ENCODE results near the gene RSU1. TPM values are rescaled to one million over a fixed set of nuclear protein-coding genes. Genes with fewer than 3 reads are reported as not detected.

The RSU1 gene
- total RNA-seq, 1 donor from 2014 or later = 60.7 TPM

DNA sequence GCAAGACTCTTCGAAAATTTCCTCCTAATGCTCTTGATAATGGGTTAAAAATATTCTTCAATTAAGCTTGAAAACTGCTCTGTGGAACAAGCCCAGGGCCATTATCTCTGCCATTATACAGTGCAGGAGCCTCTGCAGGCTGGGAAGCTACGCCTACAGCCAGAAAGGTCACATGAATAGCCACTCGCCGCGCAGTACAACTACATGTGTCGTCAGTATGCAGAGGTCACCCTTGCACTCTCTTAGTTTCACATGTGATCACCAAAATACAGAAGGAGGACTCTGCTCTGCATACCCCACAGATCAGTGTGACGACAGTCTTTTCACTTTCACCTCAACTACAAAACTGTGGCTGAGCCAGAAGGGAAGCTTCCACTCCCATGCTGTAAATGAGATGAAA lies 153.8 kb downstream of the RSU1 start:
- ChIA-PET POLR2A (no interaction called here), CTCF (no interaction called here)
- DNase-seq = no peak
- TF ChIP-seq CTCF (IDR thresholded peaks at IDR 0.05) = no peak
- no peaks in the 10 kb centered on the region for H3K27me3 Mint-ChIP-seq
- no peaks in the 10 kb centered on the region for H3K36me3 Mint-ChIP-seq (ENCODE audit: low read depth)
- intact Hi-C loops (cut with micrococcal nuclease) = no loop called here
- H3K9me3 Mint-ChIP-seq = no peaks in the 10 kb centered on the region
- no peak for ATAC-seq (ENCODE audit: low read depth)
- H3K4me3 Mint-ChIP-seq = no peak overlapping the region
- no peaks in the 10 kb centered on the region for H3K4me1 Mint-ChIP-seq
- H3K27ac Mint-ChIP-seq = no peak overlapping the region

GRCh38 chr10:16662923-16663322 lies 154.3 kb downstream of the RSU1 start:
- ChIA-PET POLR2A (no interaction called here), CTCF (no interaction called here)
- H3K27ac Mint-ChIP-seq = no peak overlapping the region
- H3K27me3 Mint-ChIP-seq = no peaks in the 10 kb centered on the region
- intact Hi-C loops (cut with micrococcal nuclease) = no loop called here
- DNase-seq (no peak), ATAC-seq (ENCODE audit: low read depth) (no peak)
- no peak overlapping the region for H3K4me3 Mint-ChIP-seq
- H3K4me1 Mint-ChIP-seq = no peaks in the 10 kb centered on the region
- H3K36me3 Mint-ChIP-seq (ENCODE audit: low read depth) = no peaks in the 10 kb centered on the region
- TF ChIP-seq CTCF (IDR thresholded peaks at IDR 0.05) = no peak
- no peaks in the 10 kb centered on the region for H3K9me3 Mint-ChIP-seq

DNA sequence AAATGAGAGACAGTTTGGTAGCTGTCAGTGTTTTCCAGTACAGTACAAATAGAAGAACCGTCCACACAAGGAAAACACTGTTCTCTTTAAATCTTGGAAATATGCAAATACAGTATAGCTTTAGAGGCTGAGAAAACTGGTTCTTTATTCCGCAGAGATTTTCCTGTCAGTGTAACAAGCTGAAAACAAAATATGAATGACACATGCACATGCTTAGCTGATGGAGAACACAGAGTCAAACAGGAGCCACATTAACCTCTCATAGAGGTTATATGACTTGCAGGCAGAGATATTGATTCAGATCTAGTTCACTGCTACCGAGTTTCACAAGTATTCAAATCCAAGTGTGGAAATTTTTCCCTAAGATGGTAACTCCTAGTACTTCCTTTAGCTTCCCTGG lies 160.3 kb downstream of the RSU1 start:
- H3K9me3 Mint-ChIP-seq = no peaks in the 10 kb centered on the region
- intact Hi-C loops (cut with micrococcal nuclease) = no loop called here
- ATAC-seq (ENCODE audit: low read depth) (no peak), DNase-seq (no peak)
- CTCF ChIA-PET = no interaction called here
- H3K27me3 Mint-ChIP-seq = no peaks in the 10 kb centered on the region
- H3K4me1 Mint-ChIP-seq = no peaks in the 10 kb centered on the region
- H3K36me3 Mint-ChIP-seq (ENCODE audit: low read depth) = no peaks in the 10 kb centered on the region
- H3K4me3 Mint-ChIP-seq = no peak overlapping the region
- POLR2A ChIA-PET = no interaction called here
- no peak overlapping the region for H3K27ac Mint-ChIP-seq
- no peak for TF ChIP-seq CTCF (IDR thresholded peaks at IDR 0.05)

DNA sequence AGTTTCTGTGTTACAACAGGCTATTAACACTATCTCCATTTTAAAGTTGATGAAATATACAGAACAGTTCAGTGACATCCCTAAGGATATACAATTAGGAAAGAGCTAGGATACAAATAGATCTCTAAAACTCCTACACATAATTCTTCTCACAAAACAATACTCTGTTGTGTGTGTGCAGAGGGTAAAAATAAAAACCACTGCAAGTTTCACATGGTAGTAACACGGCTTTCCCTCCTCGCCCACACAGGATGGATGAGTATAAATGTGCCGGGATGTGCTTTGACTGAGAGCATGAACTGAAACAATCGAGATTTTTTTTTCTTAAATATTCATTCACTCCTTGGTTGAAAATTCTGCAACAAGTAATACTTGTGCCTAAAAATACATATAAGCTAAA lies 164.0 kb downstream of the RSU1 start:
- Mint-ChIP-seq H3K36me3 (ENCODE audit: low read depth) (no peaks in the 10 kb centered on the region), H3K27me3 (no peaks in the 10 kb centered on the region), H3K9me3 (no peaks in the 10 kb centered on the region), H3K27ac (no peak overlapping the region), H3K4me3 (no peak overlapping the region), H3K4me1 (no peaks in the 10 kb centered on the region)
- no peak for TF ChIP-seq CTCF (IDR thresholded peaks at IDR 0.05)
- no peak for ATAC-seq (ENCODE audit: low read depth)
- ChIA-PET CTCF (no interaction called here), POLR2A (no interaction called here)
- intact Hi-C loops (cut with micrococcal nuclease) = no loop called here
- DNase-seq = no peak

GRCh38 chr10:16652154-16652553 lies 165.1 kb downstream of the RSU1 start:
- Mint-ChIP-seq H3K9me3 (no peaks in the 10 kb centered on the region), H3K36me3 (ENCODE audit: low read depth) (no peaks in the 10 kb centered on the region), H3K4me1 (no peaks in the 10 kb centered on the region), H3K27ac (no peak overlapping the region), H3K4me3 (no peak overlapping the region), H3K27me3 (no peaks in the 10 kb centered on the region)
- TF ChIP-seq CTCF (IDR thresholded peaks at IDR 0.05) = no peak
- DNase-seq (no peak), ATAC-seq (ENCODE audit: low read depth) (no peak)
- intact Hi-C loops (cut with micrococcal nuclease) = no loop called here
- POLR2A ChIA-PET = no interaction called here
- CTCF ChIA-PET = no interaction called here

Data from activated B cell treated with CpG ODN at 0.5 μM for 24 hours (primary cell).